ENCODE data around the gene UNC5A. TPM values are rescaled to one million over a fixed set of nuclear protein-coding genes. Genes with fewer than 3 reads are reported as not detected.
A peak's percentile ranks its signal among the peaks of the same experiment; 100 is the strongest.

UNC5A gene
- total and polyA plus RNA-seq, 3 donors from 2014 or later, result 1.7 to 2.0 (median 1.8) TPM

DNA sequence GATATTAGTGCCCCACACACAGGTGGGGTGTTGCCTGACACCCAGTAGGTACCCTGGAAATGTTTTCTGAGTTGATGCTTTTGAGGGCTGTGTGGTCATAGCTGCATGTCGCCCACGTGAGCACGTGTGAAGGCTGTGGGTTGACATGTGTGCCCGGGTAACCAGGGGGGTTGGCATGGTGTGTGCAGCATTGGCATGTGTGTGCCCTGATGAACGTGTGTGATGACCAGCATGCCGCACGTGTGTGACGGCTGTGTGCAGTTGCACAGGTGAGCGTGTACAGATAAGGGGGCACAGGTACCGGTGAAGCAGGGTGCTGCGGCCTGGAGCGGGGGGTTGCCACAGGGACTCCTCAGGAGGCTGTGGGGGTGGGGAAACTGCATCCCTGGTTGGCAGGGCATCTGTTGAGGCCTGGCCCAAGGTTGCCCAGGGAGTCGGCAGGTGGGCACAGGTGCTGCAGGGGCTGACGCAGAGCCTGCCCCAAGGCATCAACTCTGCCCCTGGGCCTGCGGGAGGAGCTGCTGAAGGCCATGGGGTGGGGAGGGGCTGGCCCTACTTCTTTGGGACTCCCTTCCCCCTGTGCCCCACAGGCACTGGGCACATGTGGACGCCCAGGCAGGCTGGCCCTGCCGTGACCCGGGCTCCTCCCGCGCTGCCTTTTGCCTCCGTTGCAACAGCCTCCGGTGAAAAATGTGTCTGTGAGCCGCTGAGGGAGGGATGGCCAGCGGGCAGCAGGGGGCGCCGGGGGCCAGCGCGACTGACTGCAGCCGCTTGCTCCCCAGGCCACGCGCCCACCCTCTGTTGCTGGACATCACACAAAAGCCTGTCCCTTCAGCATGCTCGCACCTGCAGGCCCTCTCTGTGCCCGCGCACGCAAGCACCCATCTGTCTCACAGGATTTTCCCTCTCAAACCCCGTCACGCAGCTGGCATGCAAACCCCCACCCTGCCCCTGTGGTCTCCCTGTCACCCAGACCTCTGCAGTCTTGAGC is 2.2 kb downstream of the UNC5A start:
- no peak for TF ChIP-seq POLR2A (IDR thresholded peaks at IDR 0.05)
- TF ChIP-seq, protein P1, sequence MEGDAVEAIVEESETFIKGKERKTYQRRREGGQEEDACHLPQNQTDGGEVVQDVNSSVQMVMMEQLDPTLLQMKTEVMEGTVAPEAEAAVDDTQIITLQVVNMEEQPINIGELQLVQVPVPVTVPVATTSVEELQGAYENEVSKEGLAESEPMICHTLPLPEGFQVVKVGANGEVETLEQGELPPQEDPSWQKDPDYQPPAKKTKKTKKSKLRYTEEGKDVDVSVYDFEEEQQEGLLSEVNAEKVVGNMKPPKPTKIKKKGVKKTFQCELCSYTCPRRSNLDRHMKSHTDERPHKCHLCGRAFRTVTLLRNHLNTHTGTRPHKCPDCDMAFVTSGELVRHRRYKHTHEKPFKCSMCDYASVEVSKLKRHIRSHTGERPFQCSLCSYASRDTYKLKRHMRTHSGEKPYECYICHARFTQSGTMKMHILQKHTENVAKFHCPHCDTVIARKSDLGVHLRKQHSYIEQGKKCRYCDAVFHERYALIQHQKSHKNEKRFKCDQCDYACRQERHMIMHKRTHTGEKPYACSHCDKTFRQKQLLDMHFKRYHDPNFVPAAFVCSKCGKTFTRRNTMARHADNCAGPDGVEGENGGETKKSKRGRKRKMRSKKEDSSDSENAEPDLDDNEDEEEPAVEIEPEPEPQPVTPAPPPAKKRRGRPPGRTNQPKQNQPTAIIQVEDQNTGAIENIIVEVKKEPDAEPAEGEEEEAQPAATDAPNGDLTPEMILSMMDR (IDR thresholded peaks at IDR 0.05), result peak in 2 of 3 experiments; percentile 35 to 43
- peak; percentile 51 for DNase-seq
- Histone ChIP-seq H3K9me3 (no peaks in the 10 kb centered on the region), H3K27me3 (no peaks in the 10 kb centered on the region), H3K4me3 (no peak overlapping the region), H3K4me1 (peaks cover 9% of the 10 kb centered on the region), H3K27ac (no peak overlapping the region), H3K36me3 (ENCODE audit: low read depth, missing control alignments) (no peaks in the 10 kb centered on the region)
- intact Hi-C loops (cut with DNase I; ENCODE audit: low total_unique reads), result no loop called here
- 51 to 65% methylated on average over 18 to 37 of the region's 37 CpGs for WGBS, 2 donors

DNA sequence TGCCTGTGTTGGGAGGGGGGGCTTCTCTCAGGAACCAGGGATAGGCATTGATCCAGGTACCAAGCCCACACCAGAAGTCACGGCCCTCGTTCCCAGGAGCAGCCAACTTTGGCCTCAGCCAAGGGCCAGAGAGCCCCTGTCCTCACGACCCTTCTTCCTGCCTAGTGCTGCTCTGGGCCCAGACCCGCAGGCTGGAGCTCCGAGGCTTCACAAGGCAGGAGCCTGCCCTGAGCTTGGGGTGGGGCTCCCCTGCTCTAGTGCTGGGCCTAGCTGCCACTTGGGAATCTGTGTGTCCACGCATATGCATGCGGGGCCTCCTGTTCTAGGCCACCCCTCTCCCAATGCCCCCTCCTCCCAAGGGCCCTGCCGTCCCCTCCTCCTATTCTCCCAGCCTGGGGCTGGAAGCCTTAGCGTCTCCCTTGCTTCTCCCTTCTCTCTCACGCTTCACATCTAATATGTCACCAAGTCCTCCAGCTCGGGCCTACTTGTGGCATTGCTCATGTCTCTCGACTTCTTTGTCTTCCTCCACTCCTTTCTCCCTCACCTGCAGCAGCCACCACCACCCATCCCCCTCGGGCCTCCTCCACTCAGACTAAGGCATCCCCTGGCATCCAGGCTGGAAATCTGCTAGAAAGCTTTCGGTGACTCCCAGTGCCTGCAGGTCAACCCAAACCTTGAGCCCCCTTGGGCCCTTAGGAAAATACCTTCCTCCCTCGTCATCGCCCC is 3.4 kb downstream of the UNC5A start:
- Histone ChIP-seq H3K4me1 (peaks cover 9% of the 10 kb centered on the region), H3K9me3 (no peaks in the 10 kb centered on the region), H3K36me3 (ENCODE audit: low read depth, missing control alignments) (no peaks in the 10 kb centered on the region), H3K27me3 (no peaks in the 10 kb centered on the region), H3K4me3 (no peak overlapping the region), H3K27ac (no peak overlapping the region)
- no peak for TF ChIP-seq POLR2A (IDR thresholded peaks at IDR 0.05)
- WGBS, 2 donors, result 83 to 85% methylated on average over 13 to 16 of the region's 16 CpGs
- intact Hi-C loops (cut with DNase I; ENCODE audit: low total_unique reads), result no loop called here
- DNase-seq, result no peak

DNA sequence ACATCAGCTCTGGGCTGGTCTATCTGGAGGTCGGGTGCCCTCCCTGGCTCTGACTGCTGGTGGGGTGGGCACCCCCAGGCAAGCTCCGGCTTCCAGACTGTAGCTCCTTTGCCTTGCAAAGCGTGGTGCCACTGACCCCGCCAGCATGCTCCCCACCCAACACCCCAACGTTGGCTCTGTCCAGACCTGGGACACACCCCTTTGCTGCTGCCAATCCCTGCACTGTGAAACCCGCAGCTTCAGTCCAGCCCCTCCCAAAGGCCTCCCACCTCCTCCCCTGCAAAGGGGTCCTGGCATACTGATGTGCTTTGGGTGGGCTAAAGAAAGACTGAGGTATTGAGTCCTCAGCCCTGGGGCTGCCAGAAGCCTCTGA is 3.9 kb downstream of the UNC5A start:
- no peaks in the 10 kb centered on the region for H3K36me3 ChIP-seq (ENCODE audit: low read depth, missing control alignments)
- H3K4me3 ChIP-seq, result no peak overlapping the region
- no peaks in the 10 kb centered on the region for H3K9me3 ChIP-seq
- peaks cover 9% of the 10 kb centered on the region for H3K4me1 ChIP-seq
- TF ChIP-seq POLR2A (IDR thresholded peaks at IDR 0.05), result no peak
- TF ChIP-seq, protein P1 (IDR thresholded peaks at IDR 0.05), result no peak
- WGBS, 2 donors, result 78 to 85% methylated on average over 5 to 6 of the region's 6 CpGs
- intact Hi-C loops (cut with DNase I; ENCODE audit: low total_unique reads), result no loop called here
- H3K27ac ChIP-seq, result no peak overlapping the region
- H3K27me3 ChIP-seq, result no peaks in the 10 kb centered on the region
- DNase-seq, result no peak

DNA sequence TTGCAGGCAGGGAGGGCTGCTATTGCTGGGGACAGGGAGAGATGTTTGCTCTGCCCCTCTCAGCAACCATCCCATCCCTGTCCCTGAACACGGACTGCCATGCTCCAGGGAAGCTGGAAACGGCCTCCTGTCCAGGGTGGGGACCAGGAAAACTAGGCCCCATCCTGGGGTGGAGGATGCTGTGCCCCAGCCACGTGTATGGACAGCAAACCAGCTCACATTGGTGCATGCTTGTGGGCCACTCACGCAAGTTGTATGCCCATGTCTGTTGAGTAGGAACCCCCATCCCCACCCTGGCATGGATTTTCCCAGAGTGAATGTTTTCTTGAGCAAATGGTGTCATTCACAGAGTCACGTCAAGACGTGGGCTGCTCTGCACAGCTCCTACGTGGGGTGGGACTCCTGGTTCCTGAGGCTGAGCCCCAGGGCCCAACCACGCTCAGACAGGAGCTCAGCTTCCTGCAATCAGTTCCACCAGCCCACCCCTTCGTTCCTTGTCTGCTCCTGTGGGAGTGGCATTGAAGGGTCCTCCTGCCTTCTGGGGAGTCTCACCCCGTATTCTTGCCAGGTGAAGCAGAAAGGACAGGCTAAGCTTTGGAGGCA is 4.6 kb downstream of the UNC5A start:
- Histone ChIP-seq H3K27me3 (no peaks in the 10 kb centered on the region), H3K27ac (no peak overlapping the region), H3K4me3 (no peak overlapping the region), H3K9me3 (no peaks in the 10 kb centered on the region), H3K36me3 (ENCODE audit: low read depth, missing control alignments) (no peaks in the 10 kb centered on the region), H3K4me1 (peaks cover 6% of the 10 kb centered on the region)
- no peak for DNase-seq
- no peak for TF ChIP-seq POLR2A (IDR thresholded peaks at IDR 0.05)
- TF ChIP-seq, protein P1 (IDR thresholded peaks at IDR 0.05), result no peak
- intact Hi-C loops (cut with DNase I; ENCODE audit: low total_unique reads), result no loop called here
- 75 to 81% methylated on average over 9 to 10 of the region's 10 CpGs for WGBS, 2 donors

All from testis (tissue), 3 donors.